HG02840 (cell line): ENCODE measurements around the gene SHPK.

Source experiments
- ATAC-seq: cut with Tn5 transposase; IDR thresholded peaks from one replicate; pipeline ENCODE4 v1.9.1; 2021; ENCODE audit warnings: mild to moderate bottlenecking, moderate library complexity, moderate number of reproducible peaks; ENCODE audit not compliant: unreplicated experiment, low FRiP score

The SHPK gene

GRCh38 chr17:3660311-3660891, 24.4 kb upstream of the SHPK start:
- ATAC-seq, result no peak

DNA sequence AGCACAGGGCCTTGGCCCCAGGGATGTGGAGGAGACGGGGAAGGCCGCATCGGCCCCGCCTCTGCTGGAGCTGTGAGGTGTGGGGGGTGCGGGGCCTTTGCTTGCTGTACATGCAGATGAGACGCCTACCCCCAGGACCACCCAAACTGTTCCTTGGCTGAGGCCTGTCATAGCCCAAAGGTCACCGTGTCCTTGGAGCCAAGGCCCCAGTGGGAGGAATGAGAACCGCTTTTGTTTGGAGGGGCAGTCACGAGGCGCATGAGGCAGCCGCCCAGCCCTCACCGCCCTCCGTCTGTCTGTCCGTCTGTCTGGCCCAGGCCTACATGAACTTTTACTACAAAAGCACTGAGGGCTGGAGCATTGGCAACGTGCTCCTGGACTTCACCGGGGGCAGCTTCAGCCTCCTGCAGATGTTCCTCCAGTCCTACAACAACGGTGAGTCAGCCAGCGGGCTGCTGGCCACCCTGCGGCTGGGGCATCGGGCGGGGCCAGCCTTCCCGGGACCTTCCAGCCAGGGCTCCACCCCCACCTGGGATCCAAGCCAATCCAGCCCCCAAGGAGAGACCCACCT, 23.6 kb upstream of the SHPK start:
- no peak for ATAC-seq

GRCh38 chr17:3658784-3659449, 22.9 kb upstream of the SHPK start:
- no peak for ATAC-seq

DNA sequence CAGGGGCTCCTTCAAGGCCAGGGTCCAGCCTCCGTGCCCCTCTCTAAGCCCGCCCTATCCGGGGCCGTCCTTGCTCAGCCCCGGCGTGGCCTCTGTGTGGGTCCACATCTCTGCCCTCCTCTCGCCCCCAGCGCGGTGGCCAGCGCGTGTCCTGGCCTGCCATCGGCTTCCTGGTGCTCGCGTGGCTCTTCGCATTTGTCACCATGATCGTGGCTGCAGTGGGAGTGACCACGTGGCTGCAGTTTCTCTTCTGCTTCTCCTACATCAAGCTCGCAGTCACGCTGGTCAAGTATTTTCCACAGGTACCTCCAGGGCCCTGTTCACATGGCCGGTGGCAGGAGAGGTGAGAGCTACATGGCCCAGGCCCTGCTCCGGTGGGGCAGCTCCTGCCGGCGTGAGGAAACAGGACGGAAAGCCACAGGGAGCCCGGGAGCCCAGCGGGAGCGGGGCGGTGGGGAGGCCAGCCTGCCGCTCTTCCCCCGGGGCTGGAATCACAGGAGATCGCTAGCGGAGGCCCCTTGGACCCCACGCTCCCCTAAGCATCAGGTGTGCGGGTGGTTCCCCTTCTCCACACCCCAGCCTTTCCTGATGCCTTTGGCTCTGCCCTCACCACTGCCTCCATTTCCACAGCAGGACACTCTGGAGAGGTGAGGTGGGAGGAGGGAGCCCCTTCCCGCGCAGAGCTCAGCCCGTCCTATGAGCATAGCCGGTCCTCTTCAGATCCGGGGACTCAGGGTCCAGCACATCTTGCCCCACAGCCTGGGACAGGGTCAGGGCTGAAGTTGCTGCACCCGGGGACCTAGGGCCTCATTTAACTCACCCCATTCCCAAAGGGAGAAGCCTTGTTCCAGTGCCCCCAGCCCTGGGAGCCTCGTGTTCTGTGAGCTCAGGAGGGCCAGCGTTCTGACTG, 22.1 kb upstream of the SHPK start:
- ATAC-seq, result no peak

GRCh38 chr17:3657588-3657869, 21.5 kb upstream of the SHPK start:
- ATAC-seq, result no peak

- no peak for ATAC-seq
Measured at GRCh38 chr17:3656755-3657587, 20.9 kb upstream of the SHPK start.

DNA sequence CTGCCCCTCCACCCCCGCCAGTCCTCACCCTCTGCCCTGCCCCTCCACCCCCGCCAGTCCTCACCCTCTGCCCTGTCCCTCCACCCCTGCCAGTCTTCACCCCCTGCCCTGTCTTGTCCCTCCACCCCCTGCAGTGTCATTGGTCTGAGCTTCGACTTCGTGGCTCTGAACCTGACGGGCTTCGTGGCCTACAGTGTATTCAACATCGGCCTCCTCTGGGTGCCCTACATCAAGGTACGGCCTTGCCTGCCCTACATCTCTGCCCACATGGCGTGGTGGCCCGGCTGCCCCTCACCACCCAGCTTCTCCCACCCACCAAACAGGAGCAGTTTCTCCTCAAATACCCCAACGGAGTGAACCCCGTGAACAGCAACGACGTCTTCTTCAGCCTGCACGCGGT, 20.3 kb upstream of the SHPK start:
- ATAC-seq, result no peak

- ATAC-seq, result no peak
Measured at GRCh38 chr17:3655766-3656165, 19.7 kb upstream of the SHPK start.

DNA sequence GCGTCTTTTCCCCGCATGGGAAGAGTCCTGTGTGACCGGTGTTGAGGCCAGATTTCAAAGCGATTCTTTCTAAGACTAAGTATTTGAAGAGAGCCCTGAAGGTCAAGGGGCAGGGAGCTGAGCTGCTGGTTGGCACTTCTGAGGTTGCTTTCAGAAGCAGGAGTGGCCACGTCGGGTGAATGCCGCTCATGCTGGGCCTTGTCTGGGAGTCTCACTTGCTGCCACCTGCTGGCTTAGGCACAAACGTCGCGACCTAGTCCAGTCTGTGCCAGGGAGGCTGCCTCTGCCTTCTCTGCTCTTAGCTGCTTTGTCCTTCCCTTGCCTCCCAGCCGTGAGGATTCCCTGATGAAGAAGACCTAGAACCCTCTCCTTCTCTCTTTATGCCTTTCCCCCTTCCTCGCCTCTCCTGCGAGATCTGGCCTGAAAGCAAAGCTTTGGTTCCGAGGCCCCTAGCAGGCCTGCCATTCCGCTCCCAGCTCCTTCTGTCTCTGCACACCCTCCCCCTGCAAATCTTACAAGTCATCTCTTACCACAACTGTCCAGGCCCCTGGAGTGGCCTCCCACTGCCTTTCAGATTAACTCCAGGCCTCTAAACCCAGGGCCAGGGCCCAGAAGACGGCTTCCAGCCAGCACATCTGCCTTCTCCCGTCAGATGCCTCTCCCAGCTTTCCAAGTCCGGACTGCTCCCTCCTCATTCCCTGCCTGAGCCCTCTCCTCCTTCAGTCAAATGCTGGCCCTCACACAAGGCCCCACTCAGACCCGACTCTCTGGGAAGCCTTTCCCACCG, 11.9 kb upstream of the SHPK start:
- no peak for ATAC-seq

GRCh38 chr17:3647251-3647650, 11.2 kb upstream of the SHPK start:
- no peak for ATAC-seq

GRCh38 chr17:3645310-3645709, 9.3 kb upstream of the SHPK start:
- no peak for ATAC-seq

DNA sequence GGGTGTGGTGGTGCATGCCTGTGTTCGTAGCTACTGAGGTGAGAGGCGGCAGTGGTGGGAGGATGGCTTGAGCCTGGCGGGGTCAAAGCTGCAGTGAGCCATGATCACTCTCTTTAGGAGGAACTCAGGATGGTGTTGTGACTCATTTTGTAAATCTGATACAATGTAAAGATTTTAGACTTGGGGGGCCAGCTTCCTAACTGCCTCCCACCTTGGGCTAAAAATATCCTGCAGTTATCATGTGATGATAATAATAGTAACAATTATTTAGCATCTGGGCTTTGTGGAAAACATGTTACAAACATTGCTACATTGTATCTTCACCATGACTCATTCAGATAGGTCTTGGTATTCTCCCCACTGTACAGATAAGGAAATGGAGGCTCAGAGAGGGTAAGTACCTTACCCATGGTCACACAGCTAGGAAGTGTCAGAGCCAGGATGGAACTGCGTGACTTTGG, 7.9 kb upstream of the SHPK start:
- ATAC-seq, result no peak

DNA sequence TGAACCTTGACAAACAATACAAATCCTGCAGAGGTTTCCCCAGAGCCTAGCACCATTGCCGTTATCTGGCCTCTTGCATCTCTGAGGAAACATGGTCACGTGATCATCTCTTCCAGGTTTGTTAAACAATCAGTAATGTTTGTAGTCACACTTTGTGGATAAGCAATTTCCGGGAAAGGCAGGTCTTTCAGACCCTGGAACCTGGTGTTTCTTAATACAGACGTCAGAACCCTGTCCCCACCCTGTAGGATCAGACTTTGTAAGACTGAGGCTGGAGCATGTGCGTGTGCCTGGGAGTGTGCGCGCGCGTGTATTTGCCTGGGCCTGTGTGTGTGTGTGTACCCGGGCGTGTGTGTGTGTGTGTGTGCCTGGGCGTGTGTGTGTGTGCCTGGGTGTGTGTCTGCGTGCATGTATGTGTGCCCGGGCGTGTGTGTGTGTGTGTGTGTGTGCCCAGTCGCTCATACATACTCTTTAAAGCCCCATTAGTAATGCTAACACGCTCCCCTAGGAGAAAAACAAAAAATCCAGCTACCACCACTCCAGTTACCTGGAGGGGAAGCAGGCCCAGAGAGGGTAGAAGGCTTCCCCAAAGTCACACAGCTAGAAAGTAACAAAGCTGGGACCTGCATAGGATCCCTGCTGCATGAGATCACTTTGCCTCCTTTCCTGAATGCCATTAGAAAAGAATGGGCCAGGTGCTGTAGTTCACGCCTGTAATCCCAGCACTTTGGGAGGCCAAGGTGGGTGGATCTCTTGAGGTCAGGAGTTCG, 5.9 kb upstream of the SHPK start:
- ATAC-seq, result no peak

GRCh38 chr17:3641014-3641413, 5.0 kb upstream of the SHPK start:
- ATAC-seq, result no peak

DNA sequence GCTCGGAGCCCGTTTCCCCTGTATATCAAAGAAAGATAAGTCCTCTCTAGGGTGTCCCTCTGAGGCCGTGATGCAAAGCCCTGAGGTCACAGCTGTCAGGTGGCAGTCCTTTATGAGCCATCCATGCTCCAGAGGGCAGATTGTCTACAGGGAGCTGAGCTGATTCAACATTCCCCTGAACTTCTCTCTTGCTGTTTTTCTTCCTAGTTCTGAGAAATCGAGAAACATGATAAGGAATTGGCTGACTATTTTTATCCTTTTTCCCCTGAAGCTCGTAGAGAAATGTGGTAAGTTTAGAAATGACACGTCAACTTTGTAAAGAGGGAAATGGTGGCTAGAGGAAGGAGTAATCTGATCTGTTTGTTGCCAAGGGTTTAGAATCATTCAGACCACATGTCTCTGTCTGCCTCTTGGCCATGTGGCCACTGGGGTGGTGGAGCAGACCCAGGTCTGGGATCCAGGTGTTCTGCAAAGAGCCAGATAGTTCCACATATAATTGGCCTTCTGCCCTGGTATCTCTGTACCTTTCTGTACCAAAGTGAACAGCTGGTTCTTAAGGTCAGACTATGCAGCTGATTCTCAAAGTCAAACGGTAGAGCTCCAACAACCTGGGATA, 4.0 kb upstream of the SHPK start:
- ATAC-seq, result no peak

DNA sequence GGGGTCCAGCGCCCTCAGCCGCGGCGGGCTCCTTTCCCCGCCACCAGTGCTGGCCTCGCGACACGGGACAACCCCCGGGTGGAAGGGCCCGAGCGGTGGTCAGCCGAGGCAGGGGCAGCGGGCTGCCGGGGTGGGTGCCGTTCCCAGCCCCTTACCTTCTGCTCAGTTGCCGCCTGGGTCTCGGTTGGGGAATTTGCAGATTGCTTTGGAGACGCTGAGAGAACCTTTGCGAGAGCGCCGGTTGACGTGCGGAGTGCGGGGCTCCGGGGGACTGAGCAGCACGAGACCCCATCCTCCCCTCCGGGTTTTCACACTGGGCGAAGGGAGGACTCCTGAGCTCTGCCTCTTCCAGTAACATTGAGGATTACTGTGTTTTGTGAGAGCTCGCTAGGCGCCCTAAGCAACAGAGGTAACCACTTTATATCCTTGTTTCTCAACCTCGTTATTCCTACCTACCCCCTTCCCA, 891 bp upstream of the SHPK start:
- ATAC-seq, result peak; percentile 3

DNA sequence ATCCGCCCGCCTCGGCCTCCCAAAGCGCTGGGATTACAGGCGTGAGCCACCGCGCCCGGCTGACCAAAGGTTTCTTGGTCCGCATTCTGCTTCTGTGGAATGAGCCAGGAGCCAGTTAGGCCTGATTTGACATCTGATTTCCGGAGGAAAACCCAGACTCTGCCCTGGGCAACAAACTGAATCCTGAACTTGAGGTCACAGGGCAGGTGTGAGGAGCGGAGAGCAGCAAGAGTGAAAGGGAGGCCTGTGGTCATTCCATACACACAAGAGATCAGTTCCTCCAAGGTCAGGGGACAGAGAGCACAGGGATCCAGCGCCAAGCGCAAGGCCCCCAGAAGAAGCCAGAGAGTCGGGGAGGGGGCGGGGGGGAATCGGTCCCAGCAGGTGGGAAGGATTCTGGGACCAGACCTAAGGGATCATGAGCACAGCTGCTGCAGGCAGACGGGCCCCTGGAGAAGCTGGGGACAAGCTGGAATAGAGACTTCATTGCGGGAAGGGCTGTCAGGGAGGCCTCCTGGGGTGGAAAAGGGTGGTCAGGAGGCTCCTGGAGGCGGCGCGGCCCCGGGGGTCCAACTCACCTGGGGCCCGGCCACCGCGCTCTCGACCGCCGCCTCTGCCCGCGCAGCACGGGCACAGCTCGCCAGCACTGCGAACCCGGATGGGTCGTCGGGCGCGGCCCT, 436 bp downstream of the SHPK start:
- no peak for ATAC-seq

DNA sequence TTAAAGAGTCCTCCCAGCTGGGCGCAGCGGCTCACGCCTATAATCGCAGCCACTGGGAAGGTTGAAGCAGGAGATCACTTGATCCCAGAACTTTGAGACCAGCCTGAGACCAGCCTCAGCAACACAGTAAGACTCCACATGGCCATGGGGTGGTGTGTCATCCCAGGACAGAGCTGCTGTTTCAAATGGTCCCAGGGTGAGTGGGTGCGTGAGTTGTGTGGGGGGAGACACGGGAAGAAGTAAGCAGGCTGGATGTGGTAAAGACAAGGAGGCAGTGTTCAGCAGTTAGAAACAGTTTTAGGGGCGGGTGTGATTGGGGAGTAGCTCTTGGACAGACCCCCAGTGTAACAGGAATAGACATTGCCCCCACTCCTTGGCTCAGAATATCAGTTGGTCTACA, 3.8 kb downstream of the SHPK start:
- ATAC-seq, result no peak
